Measurements from ENCODE around the gene TIAM2.
A peak's percentile ranks its signal among the peaks of the same experiment; 100 is the strongest.

Gene TIAM2

DNA sequence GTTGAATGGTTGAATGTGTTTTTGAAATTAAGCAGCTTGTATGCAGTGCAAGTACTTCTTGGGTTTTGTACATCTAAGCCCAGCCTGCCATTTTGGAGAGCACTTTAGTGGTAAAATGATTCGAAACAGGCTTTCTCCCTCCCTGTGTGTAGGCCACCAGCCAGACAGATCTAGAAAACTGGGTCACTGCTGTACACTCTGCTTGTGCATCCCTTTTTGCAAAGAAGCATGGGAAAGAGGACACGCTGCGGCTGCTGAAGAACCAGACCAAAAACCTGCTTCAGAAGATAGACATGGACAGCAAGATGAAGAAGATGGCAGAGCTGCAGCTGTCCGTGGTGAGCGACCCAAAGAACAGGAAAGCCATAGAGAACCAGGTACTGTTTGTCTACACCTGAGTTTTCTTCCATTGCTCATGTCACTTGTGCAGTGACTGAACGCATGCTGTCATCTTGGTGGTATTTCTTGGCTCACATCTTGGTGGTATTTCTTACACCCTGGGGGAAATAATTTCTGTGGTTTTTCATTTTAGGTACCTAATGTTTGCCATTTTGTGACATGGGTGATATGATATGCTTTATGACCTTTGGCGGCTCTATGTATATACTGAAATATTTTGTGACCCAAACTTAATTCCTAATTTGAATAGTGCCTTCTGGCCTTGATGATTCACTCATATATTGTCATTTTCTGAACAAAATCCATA lies 153.0 kb downstream of the TIAM2 start:
- TF ChIP-seq POLR2A (IDR thresholded peaks at IDR 0.05; ENCODE audit: low read depth, low read length) (no peak), POLR2AphosphoS5 (IDR thresholded peaks at IDR 0.05; ENCODE audit: low read depth, low read length) (no peak), TAF1 (IDR thresholded peaks at IDR 0.05; ENCODE audit: borderline replicate concordance, low read depth, low read length) (no peak)

DNA sequence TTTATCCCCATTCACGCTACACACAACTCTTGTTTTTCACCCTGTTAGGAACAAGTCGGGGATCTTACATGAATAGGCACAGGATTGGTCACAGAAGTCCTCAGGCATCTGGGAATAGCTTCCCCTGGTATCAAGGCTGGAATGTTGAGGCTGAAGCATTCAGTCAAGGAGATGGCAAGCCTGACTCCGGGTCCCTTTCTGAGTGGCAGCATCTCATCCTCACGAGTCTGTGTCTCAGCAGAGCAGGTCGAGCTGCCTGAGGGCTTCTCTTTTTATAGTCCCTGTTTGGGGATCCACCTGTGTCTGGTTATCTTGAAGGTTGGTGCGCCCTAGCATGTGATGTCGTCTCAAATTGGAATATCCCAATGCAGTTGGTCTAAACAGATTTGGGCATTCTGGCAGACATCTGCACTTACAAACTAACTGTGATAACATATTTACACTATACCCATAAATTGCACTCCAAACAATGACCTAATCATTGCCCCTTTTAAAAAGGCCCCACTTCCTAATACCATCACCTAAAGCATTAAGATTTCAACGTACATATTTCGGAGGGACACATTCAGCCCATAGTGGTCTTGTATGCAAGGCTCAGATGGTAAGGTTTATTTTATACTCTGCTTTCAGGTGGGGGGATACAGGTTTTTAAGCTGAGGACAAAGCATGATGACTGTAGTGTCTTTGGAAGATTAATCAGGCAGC lies 156.0 kb downstream of the TIAM2 start:
- DNase-seq (ENCODE audit: insufficient read length) (no peak), FAIRE-seq (no peak)
- TF ChIP-seq POLR2AphosphoS5 (IDR thresholded peaks at IDR 0.05; ENCODE audit: low read depth, low read length) (no peak), TAF1 (IDR thresholded peaks at IDR 0.05; ENCODE audit: borderline replicate concordance, low read depth, low read length) (no peak), POLR2A (IDR thresholded peaks at IDR 0.05; ENCODE audit: low read depth, low read length) (no peak)

More for the DNA sequence above, 153.0 kb downstream of the TIAM2 start:
- DNase-seq (ENCODE audit: insufficient read length) (no peak), FAIRE-seq (no peak)

DNA sequence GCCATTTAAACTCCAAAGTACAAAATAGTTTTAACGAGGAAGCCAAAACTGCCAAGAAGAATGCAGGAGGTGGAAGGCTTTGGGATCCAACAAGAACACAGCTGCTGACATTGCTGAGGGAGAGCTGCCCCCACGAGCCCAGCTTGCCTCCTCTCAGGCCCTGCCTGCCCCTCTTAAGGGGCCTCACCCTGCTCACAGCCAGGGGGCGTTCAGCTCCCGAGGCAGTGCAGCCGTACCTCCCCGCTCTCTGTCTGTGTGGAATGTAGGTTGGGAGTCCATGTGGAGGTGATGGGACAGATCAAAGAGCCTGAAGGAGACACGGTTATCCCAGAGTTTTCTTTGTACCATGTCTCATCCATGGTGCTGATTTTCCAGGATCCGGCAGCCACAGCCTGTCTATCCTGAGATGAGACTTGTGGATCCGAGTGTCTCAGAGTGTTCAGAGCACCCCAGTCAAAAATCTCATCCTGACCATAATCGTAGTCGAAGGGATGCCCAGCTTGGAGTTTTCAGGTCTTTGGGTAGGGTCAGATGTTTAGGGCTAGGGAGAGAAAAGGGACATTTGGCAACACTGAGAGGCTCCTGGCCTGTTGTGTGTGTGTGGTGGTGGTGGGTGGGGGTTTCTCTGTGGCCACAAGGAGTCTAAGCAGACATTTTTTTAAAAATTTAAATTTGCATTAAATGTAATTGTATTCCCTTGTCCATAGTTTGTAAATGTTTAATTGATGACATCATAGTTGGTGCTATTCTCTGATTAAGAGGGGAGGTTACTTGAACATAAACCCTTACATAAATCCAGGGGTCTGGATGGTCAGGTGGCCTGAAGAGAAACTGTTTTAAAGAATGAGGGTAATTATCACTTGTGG lies 157.3 kb downstream of the TIAM2 start:
- FAIRE-seq, result no peak
- no peak for DNase-seq (ENCODE audit: insufficient read length)
- TF ChIP-seq POLR2AphosphoS5 (IDR thresholded peaks at IDR 0.05; ENCODE audit: low read depth, low read length) (no peak), TAF1 (IDR thresholded peaks at IDR 0.05; ENCODE audit: borderline replicate concordance, low read depth, low read length) (no peak), POLR2A (IDR thresholded peaks at IDR 0.05; ENCODE audit: low read depth, low read length) (no peak)

DNA sequence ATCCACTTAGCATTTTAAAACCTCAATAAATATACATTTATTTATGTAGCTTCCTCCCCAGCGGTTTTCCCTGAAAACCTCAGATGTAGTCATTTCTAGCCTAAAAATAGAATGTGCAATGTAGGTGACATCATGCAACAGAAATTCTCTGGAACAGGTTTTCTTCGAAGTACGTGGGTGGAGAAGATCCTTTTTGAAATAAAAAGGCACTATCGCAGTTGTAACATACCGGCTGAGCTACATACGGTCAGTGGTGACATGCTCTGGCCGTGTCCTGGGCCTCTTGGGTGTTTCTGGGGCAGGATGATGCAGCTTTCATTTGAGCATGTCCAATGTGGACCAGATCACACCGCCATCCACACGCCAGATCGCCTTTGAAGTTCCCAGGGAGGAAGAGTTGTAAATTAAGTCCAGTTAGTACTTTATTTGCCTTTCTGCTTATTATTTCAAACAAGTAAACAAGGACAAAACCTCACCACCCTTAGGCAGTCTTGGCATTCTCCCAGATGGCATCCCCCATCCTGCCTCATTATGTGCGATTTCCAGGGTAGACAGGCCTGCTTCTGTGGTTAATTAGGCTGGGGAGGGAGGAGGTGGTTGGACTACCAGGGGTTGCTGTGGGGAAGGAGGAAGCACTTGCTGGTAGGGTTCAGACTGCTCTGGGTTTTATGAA lies 159.2 kb downstream of the TIAM2 start:
- TF ChIP-seq POLR2A (IDR thresholded peaks at IDR 0.05; ENCODE audit: low read depth, low read length), result no peak
- TF ChIP-seq TAF1 (IDR thresholded peaks at IDR 0.05; ENCODE audit: borderline replicate concordance, low read depth, low read length), result no peak
- TF ChIP-seq POLR2AphosphoS5 (IDR thresholded peaks at IDR 0.05; ENCODE audit: low read depth, low read length), result no peak
- peak; percentile 53 for FAIRE-seq
- DNase-seq (ENCODE audit: insufficient read length), result no peak

DNA sequence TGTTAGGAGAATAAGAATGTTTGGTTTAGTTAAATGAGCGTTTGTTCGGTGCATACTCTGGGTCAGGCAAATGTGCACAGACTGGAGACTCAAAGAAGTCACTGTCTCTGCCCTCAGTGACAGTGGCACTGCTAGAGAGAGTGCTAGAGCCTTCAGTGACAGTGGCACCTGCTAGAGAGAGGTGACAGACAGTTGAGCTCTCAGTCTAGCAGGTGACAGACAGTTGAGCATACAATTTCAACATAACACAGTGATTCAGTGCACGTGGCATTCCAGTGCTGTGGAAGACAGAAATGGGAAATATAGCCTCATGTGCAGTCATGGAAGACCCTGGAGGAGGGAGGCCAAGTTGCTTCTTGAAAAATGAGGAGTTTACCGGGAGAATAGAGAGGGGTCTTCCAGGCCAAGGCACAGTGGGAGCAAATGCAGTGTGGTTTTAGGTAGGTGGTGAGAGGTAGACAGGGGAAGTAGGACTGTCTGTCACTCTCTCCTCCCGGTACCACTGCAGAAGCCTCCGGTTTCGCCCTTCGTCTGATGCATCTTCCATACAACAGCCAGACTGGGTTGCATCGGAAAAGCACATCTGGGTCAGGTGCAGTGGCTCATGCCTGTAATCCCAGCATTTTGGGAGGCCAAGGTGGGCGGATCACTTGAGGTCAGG lies 160.8 kb downstream of the TIAM2 start:
- FAIRE-seq (no peak), DNase-seq (ENCODE audit: insufficient read length) (no peak)
- no peak for TF ChIP-seq POLR2AphosphoS5 (IDR thresholded peaks at IDR 0.05; ENCODE audit: low read depth, low read length)
- no peak for TF ChIP-seq POLR2A (IDR thresholded peaks at IDR 0.05; ENCODE audit: low read depth, low read length)
- TF ChIP-seq TAF1 (IDR thresholded peaks at IDR 0.05; ENCODE audit: borderline replicate concordance, low read depth, low read length), result no peak

DNA sequence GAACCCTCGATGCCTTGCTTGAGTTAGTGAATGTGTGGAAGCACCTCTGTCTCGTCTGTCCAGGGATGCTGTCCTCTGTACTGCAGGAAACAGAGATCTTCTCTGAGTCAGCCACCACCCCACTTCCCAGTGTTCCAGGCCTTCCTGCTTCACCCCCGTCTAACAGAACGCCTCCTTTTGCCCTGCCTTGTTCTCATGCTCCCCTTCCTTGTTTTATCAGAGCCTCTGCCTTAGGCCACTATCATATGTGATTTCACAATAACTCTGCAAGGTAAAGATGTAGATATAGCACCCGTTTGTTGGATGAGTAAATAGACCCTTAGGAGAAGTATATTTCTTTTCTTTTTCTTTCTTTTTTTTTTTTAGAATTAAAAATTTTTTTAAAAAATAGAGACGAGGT lies 162.0 kb downstream of the TIAM2 start:
- FAIRE-seq (no peak), DNase-seq (ENCODE audit: insufficient read length) (no peak)
- no peak for TF ChIP-seq TAF1 (IDR thresholded peaks at IDR 0.05; ENCODE audit: borderline replicate concordance, low read depth, low read length)
- no peak for TF ChIP-seq POLR2AphosphoS5 (IDR thresholded peaks at IDR 0.05; ENCODE audit: low read depth, low read length)
- no peak for TF ChIP-seq POLR2A (IDR thresholded peaks at IDR 0.05; ENCODE audit: low read depth, low read length)

DNA sequence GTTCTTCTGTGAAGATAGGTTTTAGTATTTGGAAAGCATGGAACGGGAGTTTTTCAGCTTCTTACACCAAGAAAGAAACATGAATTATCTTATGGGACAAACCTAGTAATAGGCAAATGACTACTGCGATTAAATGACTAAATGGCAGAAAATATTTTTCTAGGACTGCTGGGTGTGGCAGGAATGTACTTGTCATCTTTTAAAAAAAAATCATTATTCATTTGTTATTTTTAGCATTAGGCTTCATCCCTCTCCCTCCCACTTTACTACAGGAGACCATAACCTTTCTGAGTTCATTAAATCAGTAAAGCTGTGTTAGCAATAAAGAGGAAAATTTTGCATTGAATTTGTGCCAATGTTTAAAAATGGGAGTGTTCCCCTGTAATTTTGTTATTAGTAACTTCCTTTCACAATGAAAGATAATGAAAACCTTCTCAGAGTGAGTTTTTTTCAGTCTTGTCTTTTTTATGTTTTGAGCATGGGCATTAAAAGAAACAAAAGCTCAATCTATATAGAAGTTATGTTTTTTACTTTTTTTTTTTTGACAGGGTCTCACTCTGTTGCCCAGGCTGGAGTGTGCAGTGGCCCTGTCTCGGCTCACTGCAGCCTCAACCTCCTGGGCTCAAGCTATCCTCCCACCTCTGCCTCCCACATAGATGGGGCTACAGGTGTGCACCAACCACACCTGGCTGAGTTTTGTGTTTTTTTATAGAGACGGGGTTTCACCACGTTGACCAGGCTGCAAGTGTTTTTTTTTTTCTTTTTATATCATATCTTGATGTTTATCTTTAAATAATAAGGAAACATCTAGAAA lies 163.1 kb downstream of the TIAM2 start:
- no peak for DNase-seq (ENCODE audit: insufficient read length)
- TF ChIP-seq POLR2AphosphoS5 (IDR thresholded peaks at IDR 0.05; ENCODE audit: low read depth, low read length) (no peak), POLR2A (IDR thresholded peaks at IDR 0.05; ENCODE audit: low read depth, low read length) (no peak), TAF1 (IDR thresholded peaks at IDR 0.05; ENCODE audit: borderline replicate concordance, low read depth, low read length) (no peak)

DNA sequence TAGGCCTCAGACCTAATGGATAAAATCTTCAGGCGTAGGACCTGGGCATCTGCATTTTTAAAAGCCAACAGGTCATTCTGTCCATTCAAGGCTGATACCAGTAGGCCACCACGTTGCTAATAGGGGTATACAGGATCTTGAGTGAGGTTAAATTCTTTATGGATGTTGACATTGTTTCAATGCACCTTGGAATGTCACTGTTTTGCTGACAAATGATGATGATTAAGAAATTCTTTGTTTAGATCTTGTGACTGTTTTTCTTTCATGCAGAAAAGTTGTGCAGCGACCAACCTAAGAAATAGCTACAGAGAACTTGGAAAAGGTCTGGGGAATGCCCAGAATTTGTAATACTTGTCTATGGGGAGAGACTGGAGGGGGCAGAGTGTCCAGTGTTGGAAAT lies 167.6 kb downstream of the TIAM2 start:
- FAIRE-seq, result no peak
- DNase-seq (ENCODE audit: insufficient read length), result no peak
- no peak for TF ChIP-seq TAF1 (IDR thresholded peaks at IDR 0.05; ENCODE audit: borderline replicate concordance, low read depth, low read length)
- TF ChIP-seq POLR2AphosphoS5 (IDR thresholded peaks at IDR 0.05; ENCODE audit: low read depth, low read length), result no peak
- no peak for TF ChIP-seq POLR2A (IDR thresholded peaks at IDR 0.05; ENCODE audit: low read depth, low read length)

More for the DNA sequence above, 163.1 kb downstream of the TIAM2 start:
- FAIRE-seq, result no peak

DNA sequence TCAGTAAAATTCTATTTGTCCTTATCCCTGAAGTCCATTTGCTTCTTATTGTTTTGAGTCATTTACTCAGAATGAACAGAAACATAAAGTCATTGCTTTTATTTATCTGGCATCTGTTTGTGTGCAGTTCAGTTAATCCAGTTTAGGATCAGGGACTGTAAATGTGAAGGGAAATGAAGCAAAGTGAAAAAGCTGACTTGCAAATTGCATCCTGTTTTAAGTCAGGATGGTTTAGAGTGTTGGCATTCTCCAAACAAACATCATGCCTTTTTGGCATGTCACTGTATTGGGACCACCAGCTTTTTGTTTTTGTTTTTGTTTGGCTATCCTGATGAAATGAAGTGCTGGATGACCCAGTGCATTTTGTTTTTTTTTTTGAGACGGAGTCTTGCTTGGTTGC lies 168.5 kb downstream of the TIAM2 start:
- TF ChIP-seq POLR2AphosphoS5 (IDR thresholded peaks at IDR 0.05; ENCODE audit: low read depth, low read length) (no peak), POLR2A (IDR thresholded peaks at IDR 0.05; ENCODE audit: low read depth, low read length) (no peak), TAF1 (IDR thresholded peaks at IDR 0.05; ENCODE audit: borderline replicate concordance, low read depth, low read length) (no peak)
- DNase-seq (ENCODE audit: insufficient read length) (no peak), FAIRE-seq (no peak)

All from GM12892 (cell line).